ENCODE measurements around the gene MGLL.

MGLL gene

DNA sequence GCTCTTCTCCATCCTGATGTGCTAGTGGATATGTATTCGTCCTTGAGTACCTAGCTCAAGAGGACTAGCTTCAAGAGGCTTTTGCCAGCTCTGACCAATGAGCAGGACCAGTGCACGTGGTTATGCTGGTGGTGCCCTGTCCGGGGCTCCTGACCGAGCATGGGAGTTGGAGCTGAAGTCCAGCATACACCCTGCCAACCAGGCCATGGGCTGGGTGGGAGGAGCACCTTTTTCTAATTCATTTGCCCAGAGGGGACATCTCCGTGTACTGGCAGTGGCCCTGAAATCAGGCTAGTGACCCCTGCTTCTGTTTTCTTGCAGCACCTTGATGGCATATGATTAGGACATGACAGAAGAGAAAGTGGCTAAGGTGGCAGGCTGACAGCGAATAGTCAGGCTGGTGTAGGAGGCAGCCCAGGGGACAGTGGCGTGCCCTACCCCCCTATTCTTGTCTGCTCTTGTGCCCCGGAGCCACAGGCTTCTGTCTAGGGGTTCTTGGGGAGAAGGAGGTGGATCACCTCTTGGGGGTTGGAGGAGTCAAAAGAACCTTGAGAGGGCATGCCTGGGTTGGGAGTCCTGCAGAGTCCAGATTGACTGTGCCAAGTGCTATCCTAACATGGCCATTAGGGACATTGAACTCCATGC lies 176.8 kb downstream of the MGLL start:
- DNase-seq (ENCODE audit: low spot score in 2 of 2) (no peak), ATAC-seq (replicated peaks; ENCODE audit: extremely low read depth, poor library complexity, severe bottlenecking) (no peak)
- H3K27ac Mint-ChIP-seq (ENCODE audit: low read depth), result no peak overlapping the region
- no peaks in the 10 kb centered on the region for H3K9me3 Mint-ChIP-seq
- H3K27me3 Mint-ChIP-seq, result peaks cover 12% of the 10 kb centered on the region
- no peaks in the 10 kb centered on the region for H3K36me3 Mint-ChIP-seq (ENCODE audit: insufficient read depth)
- no peak overlapping the region for H3K4me3 Mint-ChIP-seq
- no peaks in the 10 kb centered on the region for H3K4me1 Mint-ChIP-seq

DNA sequence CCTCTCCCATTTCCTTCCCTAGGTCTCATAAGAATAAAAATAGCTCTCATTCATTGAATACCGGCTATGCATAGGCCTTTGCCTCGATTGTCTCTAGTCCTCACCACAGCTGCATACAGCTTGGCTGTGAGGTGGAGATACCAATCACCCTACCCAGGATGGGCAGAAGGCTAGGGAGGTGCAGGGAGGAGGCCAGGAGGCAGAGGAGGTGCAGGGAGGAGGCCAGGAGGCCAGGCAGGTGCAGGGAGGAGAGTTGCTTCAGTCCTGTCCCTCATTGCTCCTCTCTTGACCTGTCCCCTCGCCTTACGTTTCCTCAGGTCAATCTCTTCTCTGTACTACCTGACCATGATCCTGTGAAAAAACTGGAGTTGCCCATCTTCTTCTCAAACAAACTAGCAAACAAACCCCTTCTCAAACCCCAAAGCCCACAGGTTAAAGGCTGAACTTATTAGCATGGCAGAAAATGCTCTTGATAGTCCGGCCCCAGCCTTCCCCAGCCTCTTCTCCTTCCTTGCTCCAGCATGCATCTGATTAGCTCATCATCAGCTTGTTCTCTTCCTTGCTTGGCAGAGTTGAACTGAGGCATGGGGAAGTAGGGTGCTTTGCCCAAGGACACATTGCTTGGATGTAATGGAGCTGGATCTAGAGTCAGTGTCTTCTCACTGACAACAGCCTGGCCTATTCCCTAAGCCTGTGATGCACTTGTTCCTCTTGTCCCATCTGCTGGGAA lies 177.5 kb downstream of the MGLL start:
- ATAC-seq (replicated peaks; ENCODE audit: extremely low read depth, poor library complexity, severe bottlenecking), result no peak
- no peaks in the 10 kb centered on the region for H3K4me1 Mint-ChIP-seq
- no peaks in the 10 kb centered on the region for H3K9me3 Mint-ChIP-seq
- H3K36me3 Mint-ChIP-seq (ENCODE audit: insufficient read depth), result no peaks in the 10 kb centered on the region
- no peak for DNase-seq (ENCODE audit: low spot score in 2 of 2)
- H3K4me3 Mint-ChIP-seq, result no peak overlapping the region
- H3K27me3 Mint-ChIP-seq, result peaks cover 5% of the 10 kb centered on the region
- H3K27ac Mint-ChIP-seq (ENCODE audit: low read depth), result no peak overlapping the region

DNA sequence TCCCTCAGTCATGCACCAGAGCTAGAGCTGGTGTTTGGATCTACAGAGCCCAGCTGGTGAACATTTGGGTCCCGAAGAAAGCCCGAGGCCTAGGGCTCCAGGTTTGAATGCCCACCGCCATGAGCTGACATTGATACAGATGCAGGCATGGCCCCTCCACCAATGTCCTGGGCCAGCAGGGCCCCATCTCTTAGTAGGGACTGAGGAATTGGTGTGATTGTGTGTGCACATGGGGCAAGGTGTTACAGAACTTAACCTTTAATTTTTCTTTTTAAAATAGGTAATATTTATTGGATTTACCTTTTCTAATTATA lies 182.3 kb downstream of the MGLL start:
- ATAC-seq (replicated peaks; ENCODE audit: extremely low read depth, poor library complexity, severe bottlenecking), result no peak
- peaks cover 10% of the 10 kb centered on the region for H3K4me1 Mint-ChIP-seq
- H3K4me3 Mint-ChIP-seq, result no peak overlapping the region
- no peaks in the 10 kb centered on the region for H3K9me3 Mint-ChIP-seq
- H3K27ac Mint-ChIP-seq (ENCODE audit: low read depth), result no peak overlapping the region
- peaks cover 13% of the 10 kb centered on the region for H3K27me3 Mint-ChIP-seq
- no peaks in the 10 kb centered on the region for H3K36me3 Mint-ChIP-seq (ENCODE audit: insufficient read depth)
- DNase-seq (ENCODE audit: low spot score in 2 of 2), result no peak

DNA sequence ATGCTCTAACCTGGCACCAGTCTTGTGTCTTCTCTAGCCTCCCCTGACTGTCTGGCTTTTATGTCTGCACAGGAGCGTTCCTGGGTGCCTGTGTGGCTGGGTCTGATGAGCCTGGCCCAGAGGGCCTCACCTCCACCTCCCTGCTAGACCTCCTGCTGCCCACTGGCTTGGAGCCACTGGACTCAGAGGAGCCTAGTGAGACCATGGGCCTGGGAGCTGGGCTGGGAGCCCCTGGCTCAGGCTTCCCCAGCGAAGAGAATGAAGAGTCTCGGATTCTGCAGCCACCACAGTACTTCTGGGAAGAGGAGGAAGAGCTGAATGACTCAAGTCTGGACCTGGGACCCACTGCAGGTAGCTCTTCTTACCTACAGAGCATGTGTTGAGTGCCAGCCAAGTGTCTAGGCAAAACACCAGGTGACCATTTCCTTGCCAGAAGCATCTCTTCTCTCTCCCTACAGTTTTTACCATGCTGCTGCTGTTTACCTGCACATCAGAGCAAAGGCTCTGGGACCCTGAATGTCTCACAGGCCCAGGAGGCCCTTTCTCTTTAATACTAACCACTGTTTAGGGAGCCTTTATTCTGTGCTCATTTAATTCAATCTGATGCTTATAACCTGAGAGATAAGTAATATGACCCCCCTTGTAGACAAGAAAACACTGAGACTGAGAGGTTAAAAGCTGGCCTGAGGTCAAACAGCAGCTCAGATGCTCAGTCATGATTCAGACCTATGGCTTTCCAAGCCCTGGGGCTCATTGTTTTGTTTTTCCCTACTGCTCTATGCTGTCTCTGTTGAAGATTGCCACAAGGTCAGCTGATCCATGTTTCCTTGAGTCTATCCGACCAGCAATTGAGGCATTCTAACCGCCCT lies 182.9 kb downstream of the MGLL start:
- Mint-ChIP-seq H3K9me3 (no peaks in the 10 kb centered on the region), H3K27me3 (peaks cover 16% of the 10 kb centered on the region), H3K4me1 (peaks cover 10% of the 10 kb centered on the region), H3K36me3 (ENCODE audit: insufficient read depth) (no peaks in the 10 kb centered on the region), H3K27ac (ENCODE audit: low read depth) (no peak overlapping the region), H3K4me3 (no peak overlapping the region)
- ATAC-seq (replicated peaks; ENCODE audit: extremely low read depth, poor library complexity, severe bottlenecking) (no peak), DNase-seq (ENCODE audit: low spot score in 2 of 2) (no peak)
